Measurements from ENCODE around the gene OR10D3. TPM values are rescaled to one million over a fixed set of nuclear protein-coding genes. Genes with fewer than 3 reads are reported as not detected.
"Not testable (repeated sequence)": the region's sequence is repeated elsewhere in the genome, so short reads cannot be mapped to it uniquely, and the experiment has no call there.

OR10D3 gene
- total RNA-seq, 2 donors from 2014 or later, result not detected

GRCh38 chr11:124209824-124210357 is 26.7 kb downstream of the OR10D3 start:
- no peak for ATAC-seq (replicated peaks)
- H3K27ac Mint-ChIP-seq, result no peak overlapping the region
- no peaks in the 10 kb centered on the region for H3K4me1 Mint-ChIP-seq
- no peak overlapping the region for H3K4me3 Mint-ChIP-seq
- H3K9me3 Mint-ChIP-seq, result no peaks in the 10 kb centered on the region
- no peaks in the 10 kb centered on the region for H3K36me3 Mint-ChIP-seq (ENCODE audit: low read depth)
- peaks cover 6% of the 10 kb centered on the region for H3K27me3 Mint-ChIP-seq

DNA sequence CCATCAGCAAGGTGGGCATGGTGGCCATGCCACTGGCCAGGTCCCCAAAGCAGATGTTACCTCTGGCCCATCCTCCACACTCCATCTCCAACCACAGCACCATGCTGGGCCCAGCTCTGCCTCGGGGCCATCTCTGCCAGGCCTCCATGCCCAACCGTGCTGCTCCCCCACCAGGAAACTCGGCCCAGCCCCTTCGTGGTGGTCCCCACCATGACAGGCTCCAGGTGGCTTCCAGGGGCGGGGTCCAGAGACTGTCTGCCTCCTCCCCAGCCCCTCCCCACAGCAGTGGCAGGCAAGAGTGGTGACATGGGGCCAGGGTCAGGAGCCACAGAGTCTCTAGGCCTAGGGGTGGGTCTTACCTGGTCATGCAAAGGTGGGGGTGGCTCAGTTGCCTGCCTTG is 27.3 kb downstream of the OR10D3 start:
- ATAC-seq (replicated peaks), result no peak
- Mint-ChIP-seq H3K4me1 (no peaks in the 10 kb centered on the region), H3K4me3 (no peak overlapping the region), H3K9me3 (no peaks in the 10 kb centered on the region), H3K27me3 (peaks cover 9% of the 10 kb centered on the region), H3K27ac (no peak overlapping the region), H3K36me3 (ENCODE audit: low read depth) (no peaks in the 10 kb centered on the region)

GRCh38 chr11:124211321-124211720 is 28.2 kb downstream of the OR10D3 start:
- no peak overlapping the region for H3K27ac Mint-ChIP-seq
- H3K4me3 Mint-ChIP-seq, result no peak overlapping the region
- H3K9me3 Mint-ChIP-seq, result no peaks in the 10 kb centered on the region
- no peak for ATAC-seq (replicated peaks)
- no peaks in the 10 kb centered on the region for H3K4me1 Mint-ChIP-seq
- H3K27me3 Mint-ChIP-seq, result peaks cover 10% of the 10 kb centered on the region
- no peaks in the 10 kb centered on the region for H3K36me3 Mint-ChIP-seq (ENCODE audit: low read depth)

- no peak overlapping the region for H3K4me3 Mint-ChIP-seq
Measured at GRCh38 chr11:124214027-124214426, 30.9 kb downstream of the OR10D3 start.

GRCh38 chr11:124219126-124219525 is 36.0 kb downstream of the OR10D3 start:
- no peak overlapping the region for H3K27ac Mint-ChIP-seq

More at GRCh38 chr11:124214027-124214426, 30.9 kb downstream of the OR10D3 start:
- Mint-ChIP-seq H3K36me3 (ENCODE audit: low read depth) (no peaks in the 10 kb centered on the region), H3K27ac (no peak overlapping the region), H3K4me1 (no peaks in the 10 kb centered on the region), H3K27me3 (peaks cover 10% of the 10 kb centered on the region), H3K9me3 (no peaks in the 10 kb centered on the region)
- ATAC-seq (replicated peaks), result no peak

GRCh38 chr11:124222407-124222806 is 39.3 kb downstream of the OR10D3 start:
- peaks cover 19% of the 10 kb centered on the region for H3K27me3 Mint-ChIP-seq
- no peak overlapping the region for H3K27ac Mint-ChIP-seq
- H3K4me1 Mint-ChIP-seq, result no peaks in the 10 kb centered on the region
- ATAC-seq (replicated peaks), result no peak
- no peak overlapping the region for H3K4me3 Mint-ChIP-seq
- no peaks in the 10 kb centered on the region for H3K36me3 Mint-ChIP-seq (ENCODE audit: low read depth)
- H3K9me3 Mint-ChIP-seq, result no peaks in the 10 kb centered on the region

More at GRCh38 chr11:124219126-124219525, 36.0 kb downstream of the OR10D3 start:
- Mint-ChIP-seq H3K4me3 (no peak overlapping the region), H3K36me3 (ENCODE audit: low read depth) (no peaks in the 10 kb centered on the region), H3K9me3 (no peaks in the 10 kb centered on the region), H3K4me1 (no peaks in the 10 kb centered on the region), H3K27me3 (peaks cover 6% of the 10 kb centered on the region)
- no peak for ATAC-seq (replicated peaks)

- not testable (repeated sequence) for H3K4me1 Mint-ChIP-seq; H3K27ac Mint-ChIP-seq; ATAC-seq (replicated peaks); H3K36me3 Mint-ChIP-seq (ENCODE audit: low read depth); H3K9me3 Mint-ChIP-seq; H3K4me3 Mint-ChIP-seq
- peaks cover 19% of the 10 kb centered on the region for H3K27me3 Mint-ChIP-seq
Measured at GRCh38 chr11:124224618-124225423, 41.7 kb downstream of the OR10D3 start.

GRCh38 chr11:124225471-124225870 is 42.3 kb downstream of the OR10D3 start:
- no peak overlapping the region for H3K27ac Mint-ChIP-seq

DNA sequence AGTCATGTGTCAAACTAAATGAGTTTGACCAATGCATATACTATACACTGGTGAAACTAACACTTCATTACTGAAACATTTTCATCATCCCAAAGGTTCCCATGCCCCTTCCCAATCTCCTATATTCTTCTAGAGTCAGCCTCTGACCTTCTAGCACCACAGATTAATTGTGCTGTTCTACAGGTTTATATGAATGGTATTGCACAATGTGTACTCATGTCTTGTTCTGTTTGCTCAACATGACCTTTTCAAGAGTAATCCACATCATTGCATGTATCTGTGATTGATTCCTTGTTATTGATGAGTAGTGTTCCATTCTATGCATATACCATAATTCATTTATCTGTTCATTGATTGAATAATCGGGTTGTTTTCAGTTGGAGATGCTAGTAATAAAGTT is 50.2 kb downstream of the OR10D3 start:
- Mint-ChIP-seq H3K27me3 (no peaks in the 10 kb centered on the region), H3K36me3 (ENCODE audit: low read depth) (no peaks in the 10 kb centered on the region), H3K4me1 (no peaks in the 10 kb centered on the region), H3K9me3 (peaks cover under 1% of the 10 kb centered on the region), H3K4me3 (no peak overlapping the region), H3K27ac (no peak overlapping the region)
- no peak for ATAC-seq (replicated peaks)

More at GRCh38 chr11:124225471-124225870, 42.3 kb downstream of the OR10D3 start:
- Mint-ChIP-seq H3K27me3 (peaks cover 19% of the 10 kb centered on the region), H3K9me3 (no peaks in the 10 kb centered on the region), H3K4me1 (no peaks in the 10 kb centered on the region), H3K4me3 (no peak overlapping the region), H3K36me3 (ENCODE audit: low read depth) (no peaks in the 10 kb centered on the region)
- no peak for ATAC-seq (replicated peaks)

Other genes with a start within 250 kb of the OR10D3 start
- not detected for gene OR4D5, start 243.7 kb upstream of the OR10D3 start, total RNA-seq
- gene OR6T1, start 239.5 kb upstream of the OR10D3 start, total RNA-seq, result not detected
- gene OR10S1, start 205.6 kb upstream of the OR10D3 start, total RNA-seq, result not detected
- not detected for gene OR10G6, start 188.2 kb upstream of the OR10D3 start, total RNA-seq
- gene OR10G4, start 170.3 kb upstream of the OR10D3 start, total RNA-seq, result not detected
- gene OR10G9, start 160.3 kb upstream of the OR10D3 start, total RNA-seq, result not detected
- gene OR10G8, start 156.5 kb upstream of the OR10D3 start, total RNA-seq, result not detected
- gene OR10G7, start 142.0 kb upstream of the OR10D3 start, total RNA-seq, result not detected
- 1 to 10 TPM; 5.3 to 6.3 TPM for gene VWA5A, start 67.9 kb upstream of the OR10D3 start, total RNA-seq
- not detected for gene OR8G1, start 57.8 kb downstream of the OR10D3 start, total RNA-seq
- gene OR8G5, start 73.0 kb downstream of the OR10D3 start, total RNA-seq, result not detected
- not detected for gene OR8D1, start 130.6 kb downstream of the OR10D3 start, total RNA-seq
- not detected for gene OR8D2, start 136.9 kb downstream of the OR10D3 start, total RNA-seq
- gene OR8B2, start 201.2 kb downstream of the OR10D3 start, total RNA-seq, result not detected
- gene OR8B3, start 215.7 kb downstream of the OR10D3 start, total RNA-seq, result not detected
- not detected for gene OR8B4, start 241.5 kb downstream of the OR10D3 start, total RNA-seq

All from activated T-helper 17 cell treated with anti-CD3 and anti-CD28 coated beads, Interleukin-2, amount 50 U/mL, for 72 hours (primary cell).